Stimulated activated CD8-positive, alpha-beta memory T cell treated with anti-CD3 and anti-CD28 coated beads, Interleukin-7, amount 100 ng/mL, for 1 hour (primary cell): ENCODE measurements around the gene CCDC154.
"Not testable (repeated sequence)": the region's sequence is repeated elsewhere in the genome, so short reads cannot be mapped to it uniquely, and the experiment has no call there.

Source experiments
- DNase-seq, 2 donors: peaks; one replicate each; pipeline ENCODE4 v3.0.0-alpha.2; 2020; ENCODE audit warnings: low read depth in 2 of 2

Gene CCDC154

GRCh38 chr16:1455190-1456171 lies 11.1 kb upstream of the CCDC154 start:
- DNase-seq: no peak

- no peak for DNase-seq
Measured at GRCh38 chr16:1454561-1454960, 10.2 kb upstream of the CCDC154 start.

GRCh38 chr16:1453316-1453715 lies 9.0 kb upstream of the CCDC154 start:
- no peak for DNase-seq

DNA sequence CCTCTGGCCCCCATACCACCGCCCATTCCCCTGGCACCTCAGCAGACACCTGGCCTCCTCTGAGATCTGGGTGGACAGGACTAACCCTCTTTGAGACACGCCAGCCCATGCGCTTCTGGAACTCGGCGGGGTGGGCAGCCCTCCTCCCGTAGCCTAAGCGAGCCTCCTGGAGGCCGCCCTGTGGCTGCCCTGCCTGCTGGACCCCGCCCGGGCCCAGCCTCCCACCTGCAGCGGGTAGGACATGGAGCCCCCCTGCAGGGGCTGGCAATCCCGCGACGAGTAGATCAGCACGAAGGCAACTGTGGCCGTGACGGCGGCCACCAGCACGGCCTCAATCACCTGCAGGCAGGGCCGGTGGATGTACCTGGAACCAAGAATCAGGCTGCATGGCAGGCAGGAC lies 8.2 kb upstream of the CCDC154 start:
- no peak for DNase-seq

- DNase-seq: no peak
Measured at GRCh38 chr16:1451702-1452392, 7.5 kb upstream of the CCDC154 start.

GRCh38 chr16:1450841-1451240 lies 6.5 kb upstream of the CCDC154 start:
- DNase-seq: no peak

DNA sequence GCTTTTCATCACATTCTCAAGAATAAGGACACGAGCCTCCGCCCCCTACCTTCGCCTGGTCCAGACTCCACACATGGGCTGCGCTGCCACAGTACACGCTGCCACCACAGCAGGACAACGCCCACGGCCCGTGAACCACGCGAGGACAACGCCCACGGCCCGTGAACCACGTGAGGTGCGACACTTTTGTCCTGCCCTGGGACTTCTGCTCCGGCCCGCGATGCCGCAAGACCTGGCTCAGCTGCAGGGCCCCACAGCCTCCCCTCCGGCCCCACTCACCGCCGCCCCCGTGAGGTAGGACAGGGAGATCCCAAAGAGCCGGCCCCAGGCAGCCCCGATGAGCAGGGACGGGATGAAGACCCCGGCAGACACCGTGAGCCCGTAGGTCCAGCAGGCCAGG lies 5.9 kb upstream of the CCDC154 start:
- no peak for DNase-seq

DNA sequence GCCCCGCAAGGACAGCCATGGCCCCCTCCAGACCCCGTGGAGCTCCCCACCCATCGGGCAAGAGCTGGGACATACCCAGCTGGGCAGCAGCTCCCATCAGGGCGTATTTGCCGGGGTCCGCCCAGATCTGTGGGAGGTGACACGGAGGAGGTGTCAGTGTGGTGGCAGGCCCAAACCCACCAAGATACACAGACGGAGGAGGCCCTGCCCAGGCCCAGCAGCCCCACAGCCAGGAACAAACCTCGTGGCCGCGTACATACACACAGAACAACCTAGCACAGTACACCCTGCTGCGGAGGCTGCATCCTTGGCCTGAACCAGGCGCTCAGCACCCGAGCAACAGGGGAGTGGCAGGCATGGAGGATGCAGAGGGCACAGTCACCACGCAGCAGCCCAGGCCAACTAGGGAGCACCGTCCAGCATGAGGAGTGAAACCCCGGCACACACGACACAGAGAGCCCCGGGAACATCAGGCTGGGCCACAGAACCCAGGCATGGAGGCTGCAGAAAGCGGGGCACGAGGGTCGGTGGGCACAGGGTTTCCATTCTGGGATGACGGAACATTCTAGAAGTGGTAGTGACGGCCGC lies 4.9 kb upstream of the CCDC154 start:
- DNase-seq: no peak

DNA sequence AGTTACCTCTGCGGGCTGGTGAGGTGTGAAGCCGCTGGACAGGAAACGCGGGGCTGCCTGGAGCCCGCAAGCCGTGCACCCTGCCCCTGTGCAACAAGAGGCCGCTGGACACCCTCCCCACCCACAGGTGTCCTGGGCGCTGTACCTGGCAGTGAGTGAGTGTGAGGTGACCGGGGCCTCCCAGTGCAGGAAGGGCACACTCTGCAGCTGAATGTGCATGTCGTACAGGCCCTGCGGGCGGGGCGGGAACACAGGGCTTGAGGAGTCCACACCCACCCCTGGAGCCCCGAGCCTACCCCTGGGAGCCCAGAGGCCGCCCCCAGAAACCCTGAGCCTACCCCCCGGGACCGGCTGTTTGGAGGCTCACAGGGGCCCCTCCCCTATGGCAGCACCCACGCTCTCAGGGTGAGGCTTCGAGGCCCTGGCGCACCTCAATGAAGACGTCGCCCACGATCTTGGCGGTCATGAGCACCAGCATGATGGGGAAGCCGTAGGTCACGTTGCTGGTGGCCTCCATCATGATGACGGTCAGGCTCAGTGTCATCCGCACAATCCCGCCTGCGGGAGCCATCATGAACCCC lies 4.3 kb upstream of the CCDC154 start:
- no peak for DNase-seq

DNA sequence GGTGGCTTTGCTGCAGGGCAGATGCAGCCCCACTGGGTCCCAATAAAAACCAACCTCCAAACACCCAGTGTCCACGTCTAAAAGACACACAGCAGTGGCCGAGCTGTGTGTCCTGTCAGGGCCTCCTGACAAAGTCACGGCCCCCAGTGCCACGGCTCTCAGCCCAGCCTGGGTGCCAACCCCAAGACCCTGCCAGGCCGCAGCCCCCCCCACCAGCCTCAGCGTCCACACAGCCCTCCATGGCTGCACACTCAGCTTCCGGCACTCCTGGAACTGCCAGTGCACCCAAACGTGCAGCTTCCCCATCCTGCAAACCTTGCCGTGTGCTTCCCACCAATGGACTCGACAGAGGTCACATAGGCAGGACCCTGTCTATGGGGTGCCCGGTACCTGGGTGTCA lies 3.6 kb upstream of the CCDC154 start:
- no peak for DNase-seq

- DNase-seq: no peak
Measured at GRCh38 chr16:1446296-1447080, 2.1 kb upstream of the CCDC154 start.

- no peak for DNase-seq
Measured at GRCh38 chr16:1445518-1446203, 1.3 kb upstream of the CCDC154 start.

GRCh38 chr16:1444730-1445517 lies 568 bp upstream of the CCDC154 start:
- no peak for DNase-seq

DNA sequence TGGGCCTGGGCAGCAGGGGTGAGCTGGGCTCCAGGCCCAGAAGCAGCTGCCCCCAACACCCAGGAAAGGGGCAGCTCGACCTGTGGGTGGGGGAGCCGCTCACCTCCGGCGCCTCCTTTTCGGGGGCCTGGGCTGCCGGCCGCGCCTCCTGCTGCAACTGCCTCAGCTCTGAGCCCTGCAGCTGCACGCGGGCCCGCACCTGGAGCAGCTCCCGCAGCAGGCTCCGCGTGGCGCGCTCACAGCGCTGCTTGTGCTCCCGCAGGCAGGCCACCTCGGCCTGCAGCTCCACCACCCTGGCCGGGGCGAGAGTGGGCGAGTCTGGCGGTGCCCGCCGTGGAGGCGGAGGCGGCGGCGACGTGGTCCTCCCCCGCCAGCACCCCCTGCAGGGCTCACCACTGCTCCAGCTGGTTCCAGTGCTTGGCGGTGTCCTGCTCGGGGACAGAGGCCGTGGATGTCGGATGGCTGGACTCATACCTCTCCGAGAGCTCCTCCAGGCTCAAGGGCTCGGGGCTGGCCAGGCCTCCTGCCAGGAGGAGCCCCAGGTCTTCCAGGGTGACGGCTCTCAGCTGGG lies 868 bp downstream of the CCDC154 start:
- DNase-seq: no peak

- DNase-seq: no peak
Measured at GRCh38 chr16:1442697-1443096, 1.7 kb downstream of the CCDC154 start.

GRCh38 chr16:1441391-1441829 lies 2.9 kb downstream of the CCDC154 start:
- DNase-seq: no peak

DNA sequence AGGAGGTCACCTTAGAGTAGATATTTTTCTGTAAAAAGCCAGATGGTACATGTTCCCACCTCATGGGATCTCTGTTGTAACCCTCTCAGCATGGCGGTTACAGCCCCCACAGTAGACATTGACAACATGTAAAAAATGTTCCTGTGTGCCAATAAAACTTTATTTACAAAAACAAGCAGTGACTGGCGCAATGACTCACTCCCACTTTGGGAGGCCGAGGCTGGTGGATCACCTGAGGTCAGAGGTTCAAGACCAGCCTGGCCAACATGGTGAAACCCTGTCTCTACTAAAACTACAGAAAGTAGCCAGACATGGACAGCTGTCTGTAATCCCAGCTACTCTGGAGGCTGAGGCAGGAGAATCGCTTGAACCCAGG lies 4.7 kb downstream of the CCDC154 start:
- DNase-seq: not testable (repeated sequence)

GRCh38 chr16:1439058-1439698 lies 5.2 kb downstream of the CCDC154 start:
- DNase-seq: no peak
